GM23248 (cell line): ENCODE data around the gene SNX14.

Source experiments
- EZH2 ChIP-seq: fragments of 200-600 bp; sonication (generic); IDR thresholded peaks from 2 replicates; pipeline ENCODE4 v1.6.1; 2018; ENCODE audit warnings: antibody characterized with exemption, mild to moderate bottlenecking; ENCODE audit not compliant: insufficient read depth, poor library complexity, severe bottlenecking
- EZH2phosphoT487 ChIP-seq: fragments of 200-600 bp; sonication (generic); IDR thresholded peaks from 2 replicates; pipeline ENCODE4 v1.6.1; 2018; ENCODE audit warnings: antibody characterized with exemption, moderate library complexity, mild to moderate bottlenecking, low read depth; ENCODE audit not compliant: insufficient read depth

- TF ChIP-seq EZH2 (no peak), EZH2phosphoT487 (no peak)
These were observed 48.9 kb downstream of the SNX14 start for GRCh38 chr6:85544776-85545175.
